HG02973 (cell line): ENCODE data around the gene SRCIN1.
"Not testable (repeated sequence)": the region's sequence is repeated elsewhere in the genome, so short reads cannot be mapped to it uniquely, and the experiment has no call there.

Experiments used
- ATAC-seq: cut with Tn5 transposase; IDR thresholded peaks from one replicate; pipeline ENCODE4 v1.9.1; 2021; ENCODE audit warnings: moderate library complexity; ENCODE audit not compliant: unreplicated experiment

SRCIN1 gene

GRCh38 chr17:38511150-38512108, 94.3 kb downstream of the SRCIN1 start:
- ATAC-seq: no peak

- ATAC-seq: no peak
Measured at GRCh38 chr17:38510421-38511149, 95.2 kb downstream of the SRCIN1 start.

- ATAC-seq: no peak
Measured at GRCh38 chr17:38509772-38510420, 95.9 kb downstream of the SRCIN1 start.

GRCh38 chr17:38508954-38509771, 96.6 kb downstream of the SRCIN1 start:
- no peak for ATAC-seq

- ATAC-seq: no peak
Measured at GRCh38 chr17:38508570-38508950, 97.2 kb downstream of the SRCIN1 start.

GRCh38 chr17:38507921-38508569, 97.7 kb downstream of the SRCIN1 start:
- ATAC-seq: no peak

GRCh38 chr17:38507436-38507835, 98.3 kb downstream of the SRCIN1 start:
- no peak for ATAC-seq

GRCh38 chr17:38504216-38504615, 101.5 kb downstream of the SRCIN1 start:
- no peak for ATAC-seq

GRCh38 chr17:38503286-38503913, 102.4 kb downstream of the SRCIN1 start:
- ATAC-seq: not testable (repeated sequence)

GRCh38 chr17:38501718-38502117, 104.0 kb downstream of the SRCIN1 start:
- ATAC-seq: not testable (repeated sequence)

- not testable (repeated sequence) for ATAC-seq
Measured at GRCh38 chr17:38499230-38499629, 106.5 kb downstream of the SRCIN1 start.

GRCh38 chr17:38498353-38498752, 107.4 kb downstream of the SRCIN1 start:
- ATAC-seq: no peak

- not testable (repeated sequence) for ATAC-seq
Measured at GRCh38 chr17:38497656-38498055, 108.1 kb downstream of the SRCIN1 start.

- ATAC-seq: not testable (repeated sequence)
Measured at GRCh38 chr17:38494152-38494551, 111.6 kb downstream of the SRCIN1 start.

- ATAC-seq: not testable (repeated sequence)
Measured at GRCh38 chr17:38492067-38493040, 113.4 kb downstream of the SRCIN1 start.

- not testable (repeated sequence) for ATAC-seq
Measured at GRCh38 chr17:38491346-38492066, 114.2 kb downstream of the SRCIN1 start.

GRCh38 chr17:38489774-38490173, 116.0 kb downstream of the SRCIN1 start:
- ATAC-seq: not testable (repeated sequence)
